Brain microvascular endothelial cell (primary cell): ENCODE data around the gene ECPAS.
"Not testable (repeated sequence)": the region's sequence is repeated elsewhere in the genome, so short reads cannot be mapped to it uniquely, and the experiment has no call there.

ENCODE experiments used
- DNase-seq: peaks from one replicate; pipeline ENCODE4 v3.0.0-alpha.2; 2020
- H3K27ac ChIP-seq: fragments of 250-450 bp; sonication (Bioruptor Pico); 2 replicates; pipeline ENCODE4 v1.5.1; 2020; ENCODE audit warnings: mild to moderate bottlenecking, moderate library complexity
- H3K27me3 ChIP-seq: fragments of 250-450 bp; sonication (Bioruptor Pico); replicated peaks from 2 replicates; pipeline ENCODE4 v1.5.1; 2020; ENCODE audit warnings: mild to moderate bottlenecking
- H3K36me3 ChIP-seq: fragments of 250-450 bp; sonication (Bioruptor Pico); replicated peaks from 2 replicates; pipeline ENCODE4 v1.5.1; 2020; ENCODE audit warnings: mild to moderate bottlenecking
- H3K4me3 ChIP-seq: 2 replicates; pipeline ENCODE4 v1.5.1; 2011; ENCODE audit warnings: low read depth, mild to moderate bottlenecking, control low read depth, low read length, moderate library complexity
- CTCF ChIP-seq: IDR thresholded peaks from 2 replicates; pipeline ENCODE4 v1.5.1; 2011; ENCODE audit warnings: low read depth, mild to moderate bottlenecking, moderate library complexity, low read length, control low read depth, inconsistent platforms; ENCODE audit errors: missing control alignments
- in situ Hi-C: cut with HindIII; loops from 2 replicates; pipeline ENCODE4 v1.10.0; 2017; ENCODE audit warnings: low sequenced_read_pairs, low pct_ligation_motif_present

Gene ECPAS

GRCh38 chr9:111525056-111525977, 41.1 kb upstream of the ECPAS start, which contains the start of gene ZNF483:
ZNF483 (plus strand) TSS chr9:111525179; CDS start chr9:111527396, 2,217 bp downstream.
- no peaks in the 10 kb centered on the region for H3K36me3 ChIP-seq
- H3K4me3 ChIP-seq: peak within 1 kb of the TSS; percentile 76
- in situ Hi-C loops: no loop called here
- no peak within 1 kb of the TSS for H3K27ac ChIP-seq
- no peak for TF ChIP-seq CTCF
- H3K27me3 ChIP-seq: no peaks in the 10 kb centered on the region
- peak; percentile 57 for DNase-seq

- no peak for DNase-seq
- in situ Hi-C loops: no loop called here
- Histone ChIP-seq H3K27me3 (no peaks in the 10 kb centered on the region), H3K27ac (no peak overlapping the region), H3K36me3 (no peaks in the 10 kb centered on the region), H3K4me3 (peak overlapping the region; percentile 76)
- TF ChIP-seq CTCF: no peak
Measured at GRCh38 chr9:111524731-111525055, 40.5 kb upstream of the ECPAS start.

GRCh38 chr9:111516061-111516465, 31.9 kb upstream of the ECPAS start:
- DNase-seq: peak; percentile 12
- TF ChIP-seq CTCF: no peak
- Histone ChIP-seq H3K27ac (no peak overlapping the region), H3K4me3 (no peak overlapping the region), H3K27me3 (no peaks in the 10 kb centered on the region), H3K36me3 (no peaks in the 10 kb centered on the region)
- in situ Hi-C loops: no loop called here

GRCh38 chr9:111514967-111515366, 30.8 kb upstream of the ECPAS start:
- no peaks in the 10 kb centered on the region for H3K27me3 ChIP-seq
- no peak overlapping the region for H3K4me3 ChIP-seq
- H3K36me3 ChIP-seq: no peaks in the 10 kb centered on the region
- H3K27ac ChIP-seq: no peak overlapping the region
- in situ Hi-C loops: no loop called here
- no peak for DNase-seq
- TF ChIP-seq CTCF: no peak

- H3K36me3 ChIP-seq, H3K27ac ChIP-seq, in situ Hi-C loops, H3K4me3 ChIP-seq, H3K27me3 ChIP-seq, DNase-seq: not testable (repeated sequence)
Measured at GRCh38 chr9:111511581-111511980, 27.4 kb upstream of the ECPAS start.

- TF ChIP-seq CTCF: no peak
Measured at GRCh38 chr9:111502506-111502905, 18.3 kb upstream of the ECPAS start.

More at GRCh38 chr9:111502506-111502905, 18.3 kb upstream of the ECPAS start:
- no peak for DNase-seq
- in situ Hi-C loops: no loop called here
- Histone ChIP-seq H3K27ac (no peak overlapping the region), H3K4me3 (no peak overlapping the region), H3K36me3 (no peaks in the 10 kb centered on the region), H3K27me3 (no peaks in the 10 kb centered on the region)
